SK-N-SH (cell line): ENCODE measurements around the gene NTM. TPM values are rescaled to one million over a fixed set of nuclear protein-coding genes. Genes with fewer than 3 reads are reported as not detected.

Experiments
- CTCF ChIA-PET: fragments of 300-600, 350-600 bp; formaldehyde crosslinking; extraction: SDS; loops from one replicate; lab custom pipeline; 2021; lab: Yijun Ruan, JAX
- POLR2A ChIA-PET: fragments of 350-600 bp; sonication (Branson Sonifier 250); formaldehyde crosslinking; extraction: SDS; loops from one replicate; lab custom pipeline; 2020; ENCODE audit warnings: antibody characterized with exemption, inconsistent platforms; lab: Yijun Ruan, JAX
- DNase-seq: peaks from one replicate; pipeline ENCODE4 v3.0.0; 2012
- H2AFZ ChIP-seq: fragments of 200-600 bp; sonication (generic); 2 replicates; pipeline ENCODE4 v1.8.1; 2016; ENCODE audit warnings: antibody characterized with exemption, mild to moderate bottlenecking, low read depth
- H3F3A ChIP-seq: fragments of 200-600 bp; sonication (generic); replicated peaks from 2 replicates; pipeline ENCODE3; 2016; ENCODE audit warnings: antibody characterized with exemption, mild to moderate bottlenecking; ENCODE audit not compliant: insufficient read depth
- H3K27ac ChIP-seq, 2 experiments: fragments of 200-500 bp in 1 of 2; fragments of 200-600 bp in 1 of 2; sonication (Bioruptor generic) in 1 of 2; sonication (generic), shearing (Covaris generic) in 1 of 2; 2 replicates each; pipeline versions ENCODE4 v1.5.1 to v1.6.1; 2014 to 2016; ENCODE audit warnings: low read depth in 2 of 2, inconsistent platforms in 1 of 2, low read length in 1 of 2, mild to moderate bottlenecking in 1 of 2, mixed read lengths in 1 of 2
- H3K27me3 ChIP-seq: fragments of 200-600 bp; sonication (generic), shearing (Covaris generic); 2 replicates; pipeline ENCODE4 v1.6.1; 2016; ENCODE audit warnings: mixed run types; ENCODE audit not compliant: insufficient read depth
- H3K36me3 ChIP-seq, 2 experiments: fragments of 200-500 bp in 1 of 2; fragments of 200-600 bp in 1 of 2; sonication (Bioruptor generic) in 1 of 2; sonication (generic) in 1 of 2; replicated peaks in 1 of 2; 2 replicates each; pipeline versions ENCODE3 to v1.5.1; 2014 to 2016; ENCODE audit warnings: low read length in 1 of 2, mild to moderate bottlenecking in 1 of 2; ENCODE audit not compliant: insufficient read depth in 2 of 2, control insufficient read depth in 1 of 2
- H3K4me1 ChIP-seq, 2 experiments: fragments of 200-500 bp in 1 of 2; fragments of 200-600 bp in 1 of 2; sonication (Bioruptor generic) in 1 of 2; sonication (generic), shearing (Covaris generic) in 1 of 2; 2 replicates each; pipeline versions ENCODE4 v1.5.1 to v1.6.1; 2014 to 2016; ENCODE audit warnings: low read depth in 1 of 2, low read length in 1 of 2, mixed run types in 1 of 2; ENCODE audit not compliant: insufficient read depth in 2 of 2, control insufficient read depth in 1 of 2
- H3K4me2 ChIP-seq: fragments of 200-600 bp; sonication (generic), shearing (Covaris generic); 2 replicates; pipeline ENCODE4 v1.6.1; 2017; ENCODE audit warnings: mixed run types
- H3K4me3 ChIP-seq, 2 experiments: fragments of 200-500 bp in 1 of 2; fragments of 200-600 bp in 1 of 2; sonication (Bioruptor generic) in 1 of 2; sonication (generic), shearing (Covaris generic) in 1 of 2; 2 replicates each; pipeline versions ENCODE4 v1.5.1 to v1.8.1; 2014 to 2016; ENCODE audit warnings: low read depth in 2 of 2, inconsistent platforms in 1 of 2, low read length in 1 of 2, mild to moderate bottlenecking in 1 of 2, mixed read lengths in 1 of 2, moderate library complexity in 1 of 2
- H3K79me2 ChIP-seq: fragments of 200-600 bp; sonication (generic); 2 replicates; pipeline ENCODE4 v1.8.1; 2017; ENCODE audit warnings: mild to moderate bottlenecking; ENCODE audit not compliant: insufficient read depth
- H3K9ac ChIP-seq: fragments of 200-600 bp; sonication (generic); 2 replicates; pipeline ENCODE4 v1.6.1; 2017; ENCODE audit warnings: mixed run types
- H3K9me2 ChIP-seq: fragments of 200-600 bp; sonication (generic); 2 replicates; pipeline ENCODE4 v1.6.1; 2017; ENCODE audit warnings: mixed run types
- H3K9me3 ChIP-seq: fragments of 200-600 bp; sonication (generic); 2 replicates; pipeline ENCODE4 v1.6.1; 2017; ENCODE audit warnings: mixed run types, mild to moderate bottlenecking, moderate library complexity
- H4K20me1 ChIP-seq: fragments of 200-600 bp; sonication (generic); 2 replicates; pipeline ENCODE4 v1.6.1; 2017; ENCODE audit warnings: mild to moderate bottlenecking, mixed run types; ENCODE audit not compliant: insufficient read depth
- CHD2 ChIP-seq: fragments of 150-350 bp; IDR thresholded peaks from 2 replicates; pipeline ENCODE4 v1.6.1; 2018; ENCODE audit warnings: low read length; ENCODE audit not compliant: partially characterized antibody
- MXI1 ChIP-seq: IDR thresholded peaks from 2 replicates; pipeline ENCODE4 v1.6.1; 2012; ENCODE audit warnings: mild to moderate bottlenecking, low read depth, low read length, improper control_type of control experiment
- RAD21 ChIP-seq: IDR thresholded peaks from 2 replicates; pipeline ENCODE4 v1.6.1; 2012; ENCODE audit warnings: mild to moderate bottlenecking, low read length
- SMC3 ChIP-seq: IDR thresholded peaks from 2 replicates; pipeline ENCODE4 v1.6.1; 2012; ENCODE audit warnings: low read depth, low read length, improper control_type of control experiment
- WGBS: methylation state at CpG from one replicate; pipeline ENCODE4 v1.1.6; 2017; ENCODE audit warnings: low lambda C conversion rate; 5-methylcytosine and 5-hydroxymethylcytosine counted together
- polyA plus RNA-seq, 3 experiments: library from polyadenylated mRNA; depleted of rRNA; stranded (reverse); fragments of >200 nt; gene quantifications; 2 replicates each; pipeline ENCODE4 v1.2.3, GENCODE V29; 2012
- TF ChIP-seq, protein P1 (sequence below): IDR thresholded peaks from 2 replicates; pipeline ENCODE4 v1.6.1; 2012; ENCODE audit warnings: mild to moderate bottlenecking, low read depth, low read length, moderate library complexity
- TF ChIP-seq, protein P2 (sequence below): IDR thresholded peaks from 2 replicates; pipeline ENCODE4; 2012
- TF ChIP-seq, protein P3 (sequence below): fragments of 200-600 bp; sonication (generic); IDR thresholded peaks from 2 replicates; pipeline ENCODE4 v1.6.1; 2017; ENCODE audit warnings: antibody characterized with exemption, mild to moderate bottlenecking, moderate library complexity

The NTM gene
- polyA plus RNA-seq, 1 of the 3 experiments (the other 2 are of a cell fraction), result 20.0 TPM

DNA sequence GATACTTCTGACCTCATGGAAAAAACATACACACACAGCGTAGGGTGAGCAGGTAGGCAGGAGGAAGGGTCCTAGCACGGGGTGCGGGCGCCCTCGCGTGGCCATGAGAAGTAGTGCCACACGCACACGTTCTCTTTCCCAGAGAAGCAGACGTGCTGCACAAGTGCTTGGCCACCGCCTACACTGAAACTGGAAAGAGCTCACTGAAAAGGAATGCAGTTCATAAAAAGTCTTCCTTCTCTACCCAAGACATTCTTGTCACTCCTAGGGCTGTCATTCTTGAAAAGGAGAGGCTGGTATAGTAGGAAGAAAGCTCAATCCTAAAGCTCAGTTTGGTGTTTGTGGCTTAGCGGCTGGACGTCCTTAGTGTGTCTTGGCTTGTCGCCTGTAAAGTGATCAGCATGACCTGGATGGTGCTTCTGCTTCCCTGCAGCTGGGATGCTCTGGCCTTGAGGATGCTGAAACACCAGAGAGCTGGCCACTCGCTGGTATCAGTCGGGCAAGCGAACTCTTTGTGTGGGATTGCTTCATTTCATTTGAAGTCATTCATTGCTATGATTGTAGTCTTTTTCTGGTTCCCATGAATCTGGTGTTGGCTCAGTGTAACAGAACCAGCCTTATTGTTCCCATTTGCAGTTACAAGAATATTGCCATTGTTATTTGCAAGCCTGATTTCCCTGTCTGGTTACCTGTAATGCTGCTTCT is 303.8 kb downstream of the NTM start:
- 0 out of 2 replicates have a peak overlapping the region, but pooled peaks have one; percentile 23 for H3K4me2 ChIP-seq
- H3K9me3 ChIP-seq, result no peaks in the 10 kb centered on the region
- H3K79me2 ChIP-seq, result no peaks in the 10 kb centered on the region
- H3K27ac ChIP-seq, result no peak overlapping the region
- ChIA-PET POLR2A (no interaction called here), CTCF (interaction anchor here (0.6 to 3.0 kb wide), 95 partner anchors 10 to 1390 kb away, joined by 3 to 87 read pairs (median 4); partner anchors contain the start of gene SNX19)
- H3K4me1 ChIP-seq, result no peaks in the 10 kb centered on the region
- TF ChIP-seq RAD21 (peak; percentile 98), SMC3 (peak; percentile 82), CHD2 (no peak), MXI1 (no peak)
- TF ChIP-seq, protein P1, sequence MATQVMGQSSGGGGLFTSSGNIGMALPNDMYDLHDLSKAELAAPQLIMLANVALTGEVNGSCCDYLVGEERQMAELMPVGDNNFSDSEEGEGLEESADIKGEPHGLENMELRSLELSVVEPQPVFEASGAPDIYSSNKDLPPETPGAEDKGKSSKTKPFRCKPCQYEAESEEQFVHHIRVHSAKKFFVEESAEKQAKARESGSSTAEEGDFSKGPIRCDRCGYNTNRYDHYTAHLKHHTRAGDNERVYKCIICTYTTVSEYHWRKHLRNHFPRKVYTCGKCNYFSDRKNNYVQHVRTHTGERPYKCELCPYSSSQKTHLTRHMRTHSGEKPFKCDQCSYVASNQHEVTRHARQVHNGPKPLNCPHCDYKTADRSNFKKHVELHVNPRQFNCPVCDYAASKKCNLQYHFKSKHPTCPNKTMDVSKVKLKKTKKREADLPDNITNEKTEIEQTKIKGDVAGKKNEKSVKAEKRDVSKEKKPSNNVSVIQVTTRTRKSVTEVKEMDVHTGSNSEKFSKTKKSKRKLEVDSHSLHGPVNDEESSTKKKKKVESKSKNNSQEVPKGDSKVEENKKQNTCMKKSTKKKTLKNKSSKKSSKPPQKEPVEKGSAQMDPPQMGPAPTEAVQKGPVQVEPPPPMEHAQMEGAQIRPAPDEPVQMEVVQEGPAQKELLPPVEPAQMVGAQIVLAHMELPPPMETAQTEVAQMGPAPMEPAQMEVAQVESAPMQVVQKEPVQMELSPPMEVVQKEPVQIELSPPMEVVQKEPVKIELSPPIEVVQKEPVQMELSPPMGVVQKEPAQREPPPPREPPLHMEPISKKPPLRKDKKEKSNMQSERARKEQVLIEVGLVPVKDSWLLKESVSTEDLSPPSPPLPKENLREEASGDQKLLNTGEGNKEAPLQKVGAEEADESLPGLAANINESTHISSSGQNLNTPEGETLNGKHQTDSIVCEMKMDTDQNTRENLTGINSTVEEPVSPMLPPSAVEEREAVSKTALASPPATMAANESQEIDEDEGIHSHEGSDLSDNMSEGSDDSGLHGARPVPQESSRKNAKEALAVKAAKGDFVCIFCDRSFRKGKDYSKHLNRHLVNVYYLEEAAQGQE, result no peak
- TF ChIP-seq, protein P2, sequence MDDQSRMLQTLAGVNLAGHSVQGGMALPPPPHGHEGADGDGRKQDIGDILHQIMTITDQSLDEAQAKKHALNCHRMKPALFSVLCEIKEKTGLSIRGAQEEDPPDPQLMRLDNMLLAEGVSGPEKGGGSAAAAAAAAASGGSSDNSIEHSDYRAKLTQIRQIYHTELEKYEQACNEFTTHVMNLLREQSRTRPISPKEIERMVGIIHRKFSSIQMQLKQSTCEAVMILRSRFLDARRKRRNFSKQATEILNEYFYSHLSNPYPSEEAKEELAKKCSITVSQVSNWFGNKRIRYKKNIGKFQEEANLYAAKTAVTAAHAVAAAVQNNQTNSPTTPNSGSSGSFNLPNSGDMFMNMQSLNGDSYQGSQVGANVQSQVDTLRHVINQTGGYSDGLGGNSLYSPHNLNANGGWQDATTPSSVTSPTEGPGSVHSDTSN, result no peak
- TF ChIP-seq, protein P3, sequence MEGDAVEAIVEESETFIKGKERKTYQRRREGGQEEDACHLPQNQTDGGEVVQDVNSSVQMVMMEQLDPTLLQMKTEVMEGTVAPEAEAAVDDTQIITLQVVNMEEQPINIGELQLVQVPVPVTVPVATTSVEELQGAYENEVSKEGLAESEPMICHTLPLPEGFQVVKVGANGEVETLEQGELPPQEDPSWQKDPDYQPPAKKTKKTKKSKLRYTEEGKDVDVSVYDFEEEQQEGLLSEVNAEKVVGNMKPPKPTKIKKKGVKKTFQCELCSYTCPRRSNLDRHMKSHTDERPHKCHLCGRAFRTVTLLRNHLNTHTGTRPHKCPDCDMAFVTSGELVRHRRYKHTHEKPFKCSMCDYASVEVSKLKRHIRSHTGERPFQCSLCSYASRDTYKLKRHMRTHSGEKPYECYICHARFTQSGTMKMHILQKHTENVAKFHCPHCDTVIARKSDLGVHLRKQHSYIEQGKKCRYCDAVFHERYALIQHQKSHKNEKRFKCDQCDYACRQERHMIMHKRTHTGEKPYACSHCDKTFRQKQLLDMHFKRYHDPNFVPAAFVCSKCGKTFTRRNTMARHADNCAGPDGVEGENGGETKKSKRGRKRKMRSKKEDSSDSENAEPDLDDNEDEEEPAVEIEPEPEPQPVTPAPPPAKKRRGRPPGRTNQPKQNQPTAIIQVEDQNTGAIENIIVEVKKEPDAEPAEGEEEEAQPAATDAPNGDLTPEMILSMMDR, result peak; percentile 92
- WGBS, result 29% methylated on average over 16 of the region's 16 CpGs
- no peak overlapping the region for H3K9ac ChIP-seq
- 0 out of 2 replicates have a peak overlapping the region, but pooled peaks have one; percentile 52 for H2AFZ ChIP-seq
- DNase-seq, result peak; percentile 80
- no peaks in the 10 kb centered on the region for H3K9me2 ChIP-seq
- H3K4me3 ChIP-seq, result peak overlapping the region in 1 of 2 experiments; percentile 44; a peak in 1 of 4 replicates
- H3K27me3 ChIP-seq, result no peaks in the 10 kb centered on the region; the same call in 1 of the 2 replicates
- H3K36me3 ChIP-seq, result no peaks in the 10 kb centered on the region
- H3F3A ChIP-seq, result no peaks in the 10 kb centered on the region
- H4K20me1 ChIP-seq, result no peaks in the 10 kb centered on the region
